ENCODE data around the gene MPDZ. TPM values are rescaled to one million over a fixed set of nuclear protein-coding genes. Genes with fewer than 3 reads are reported as not detected.

Gene MPDZ
- total and polyA plus RNA-seq, 2 of the 13 experiments (the other 11 are each of a cell fraction or from before 2014, with no cell fraction given): 12.4 to 14.7 TPM

DNA sequence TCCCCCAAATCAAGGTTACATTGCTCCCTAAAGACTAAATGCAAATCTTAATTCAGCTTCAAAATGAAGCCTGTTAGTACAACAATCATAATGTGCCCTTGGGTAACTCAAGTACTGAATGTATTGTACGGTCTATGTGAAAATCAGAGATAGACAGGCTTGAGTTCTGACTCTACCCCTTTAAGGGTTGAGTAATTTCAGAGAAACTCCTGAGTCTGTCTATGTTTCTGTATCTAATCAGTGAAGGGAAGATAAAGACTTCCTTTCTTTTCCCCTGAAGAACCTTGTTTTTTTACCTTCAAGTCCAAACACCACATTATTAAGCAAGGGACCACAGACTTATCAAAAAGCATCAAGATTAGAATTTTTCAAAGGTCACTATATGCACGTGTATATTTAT, 108.2 kb downstream of the MPDZ start (continued):
- TF ChIP-seq, protein P1, sequence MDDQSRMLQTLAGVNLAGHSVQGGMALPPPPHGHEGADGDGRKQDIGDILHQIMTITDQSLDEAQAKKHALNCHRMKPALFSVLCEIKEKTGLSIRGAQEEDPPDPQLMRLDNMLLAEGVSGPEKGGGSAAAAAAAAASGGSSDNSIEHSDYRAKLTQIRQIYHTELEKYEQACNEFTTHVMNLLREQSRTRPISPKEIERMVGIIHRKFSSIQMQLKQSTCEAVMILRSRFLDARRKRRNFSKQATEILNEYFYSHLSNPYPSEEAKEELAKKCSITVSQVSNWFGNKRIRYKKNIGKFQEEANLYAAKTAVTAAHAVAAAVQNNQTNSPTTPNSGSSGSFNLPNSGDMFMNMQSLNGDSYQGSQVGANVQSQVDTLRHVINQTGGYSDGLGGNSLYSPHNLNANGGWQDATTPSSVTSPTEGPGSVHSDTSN (CRISPR knock-in tag; IDR thresholded peaks at IDR 0.05; ENCODE audit: borderline replicate concordance): no peak
- no peak for TF ChIP-seq CENPX (CRISPR knock-in tag; IDR thresholded peaks at IDR 0.05)

DNA sequence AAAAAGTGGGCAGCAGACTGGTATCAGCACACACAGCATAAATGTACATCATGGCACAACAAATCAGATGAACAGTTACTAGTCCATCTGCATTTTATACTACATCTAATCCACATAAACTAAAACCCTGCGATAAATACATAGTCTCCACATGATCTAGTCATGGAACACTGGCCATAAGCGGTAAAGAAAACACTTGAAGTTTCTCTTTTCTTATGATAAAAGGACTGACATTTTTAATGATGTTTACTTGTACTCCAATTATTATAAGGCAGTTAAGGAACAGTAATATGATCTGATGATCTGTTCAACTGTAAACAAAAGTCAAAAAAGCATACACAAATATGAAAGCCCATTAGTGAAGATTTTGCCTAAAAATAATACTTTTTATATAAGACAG, 112.5 kb downstream of the MPDZ start:
- in situ Hi-C loops (cut with HindIII; ENCODE audit: extremely low pct_ligation_motif_present, low pct_unique_long_range_greater_than_20kb): no loop called here

DNA sequence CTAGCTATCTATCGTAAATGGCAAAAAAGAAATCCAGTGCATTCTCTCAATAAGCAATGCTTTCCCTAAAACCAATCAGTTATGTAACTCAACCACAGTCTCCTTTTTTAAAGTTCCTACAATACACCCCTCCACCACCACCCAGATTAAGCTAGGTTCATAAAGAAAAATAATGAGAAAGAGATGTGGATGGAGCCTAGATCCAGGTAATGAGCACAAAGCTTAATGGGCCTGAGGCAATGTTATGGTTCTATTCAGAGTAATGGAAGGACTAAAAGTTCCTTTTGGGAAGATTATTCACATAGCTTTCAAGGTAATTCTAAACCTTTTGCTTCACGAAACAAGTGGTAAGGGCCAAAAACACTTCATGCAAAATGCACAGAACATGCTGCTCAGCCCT, 113.5 kb downstream of the MPDZ start:
- Histone ChIP-seq H3K9ac (ENCODE audit: insufficient read depth, low read depth, low read length) (no peak overlapping the region), H3K4me3 (replicated peaks in 1 of 3; ENCODE audit: insufficient read depth in 1 of 3, low read depth in 2 of 3, low read length in 3 of 3) (no peak overlapping the region), H3K4me1 (ENCODE audit: insufficient read depth, low read length) (no peaks in the 10 kb centered on the region), H2AFZ (ENCODE audit: low read length) (no peak overlapping the region), H3K9me3 (ENCODE audit: low read length) (no peaks in the 10 kb centered on the region), H3K27me3 (ENCODE audit: control insufficient read depth in 1 of 2, insufficient read depth in 2 of 2, low read length in 2 of 2) (no peaks in the 10 kb centered on the region), H3K4me2 (ENCODE audit: low read depth, low read length) (no peak overlapping the region), H3K79me2 (ENCODE audit: insufficient read depth, low read length) (no peaks in the 10 kb centered on the region), H3K27ac (ENCODE audit: extremely low read length, insufficient read depth, low read length) (no peak overlapping the region), H4K20me1 (ENCODE audit: insufficient read depth, low read length) (no peaks in the 10 kb centered on the region), H3K36me3 (replicated peaks in 1 of 2; ENCODE audit: control insufficient read depth in 1 of 2, insufficient read depth in 2 of 2, low read length in 2 of 2) (peaks cover 1 to 3% of the 10 kb centered on the region in 2 experiments; a peak in 3 of 5 replicates)
- in situ Hi-C loops (cut with HindIII; ENCODE audit: extremely low pct_ligation_motif_present, low pct_unique_long_range_greater_than_20kb) (no loop called here), intact Hi-C loops (cut with micrococcal nuclease; ENCODE audit: unreplicated experiment) (no loop called here)
- no TSS peak for BruUV-seq (replicated peaks)
- WGBS (ENCODE audit: low lambda C conversion rate): 97% methylated on average over 2 of the region's 2 CpGs
- FAIRE-seq (no peak), DNase-seq (ENCODE audit: low spot score) (no peak), ATAC-seq (no peak)
- POLR2A ChIA-PET: no interaction called here
- CTCF ChIA-PET (ENCODE audit: low intra/inter-chr PET ratio, low total read pairs): no interaction called here
- TF ChIP-seq ZBTB42 (CRISPR knock-in tag; IDR thresholded peaks at IDR 0.05) (no peak), ZNF33B (CRISPR knock-in tag; IDR thresholded peaks at IDR 0.05) (no peak), MXD4 (CRISPR knock-in tag; IDR thresholded peaks at IDR 0.05) (no peak), ZNF557 (CRISPR knock-in tag; IDR thresholded peaks at IDR 0.05) (no peak), ARNT (IDR thresholded peaks at IDR 0.05) (no peak)
- TF ChIP-seq, protein P2, sequence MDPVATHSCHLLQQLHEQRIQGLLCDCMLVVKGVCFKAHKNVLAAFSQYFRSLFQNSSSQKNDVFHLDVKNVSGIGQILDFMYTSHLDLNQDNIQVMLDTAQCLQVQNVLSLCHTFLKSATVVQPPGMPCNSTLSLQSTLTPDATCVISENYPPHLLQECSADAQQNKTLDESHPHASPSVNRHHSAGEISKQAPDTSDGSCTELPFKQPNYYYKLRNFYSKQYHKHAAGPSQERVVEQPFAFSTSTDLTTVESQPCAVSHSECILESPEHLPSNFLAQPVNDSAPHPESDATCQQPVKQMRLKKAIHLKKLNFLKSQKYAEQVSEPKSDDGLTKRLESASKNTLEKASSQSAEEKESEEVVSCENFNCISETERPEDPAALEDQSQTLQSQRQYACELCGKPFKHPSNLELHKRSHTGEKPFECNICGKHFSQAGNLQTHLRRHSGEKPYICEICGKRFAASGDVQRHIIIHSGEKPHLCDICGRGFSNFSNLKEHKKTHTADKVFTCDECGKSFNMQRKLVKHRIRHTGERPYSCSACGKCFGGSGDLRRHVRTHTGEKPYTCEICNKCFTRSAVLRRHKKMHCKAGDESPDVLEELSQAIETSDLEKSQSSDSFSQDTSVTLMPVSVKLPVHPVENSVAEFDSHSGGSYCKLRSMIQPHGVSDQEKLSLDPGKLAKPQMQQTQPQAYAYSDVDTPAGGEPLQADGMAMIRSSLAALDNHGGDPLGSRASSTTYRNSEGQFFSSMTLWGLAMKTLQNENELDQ (CRISPR knock-in tag; IDR thresholded peaks at IDR 0.05; ENCODE audit: borderline replicate concordance): no peak

More for the DNA sequence above, 112.5 kb downstream of the MPDZ start:
- WGBS (ENCODE audit: low lambda C conversion rate): 94% methylated on average over 2 of the region's 2 CpGs
- Histone ChIP-seq H3K4me1 (ENCODE audit: insufficient read depth, low read length) (no peaks in the 10 kb centered on the region), H4K20me1 (ENCODE audit: insufficient read depth, low read length) (no peaks in the 10 kb centered on the region), H3K27me3 (ENCODE audit: control insufficient read depth in 1 of 2, insufficient read depth in 2 of 2, low read length in 2 of 2) (no peaks in the 10 kb centered on the region), H2AFZ (ENCODE audit: low read length) (no peak overlapping the region), H3K9ac (ENCODE audit: insufficient read depth, low read depth, low read length) (no peak overlapping the region), H3K9me3 (ENCODE audit: low read length) (no peaks in the 10 kb centered on the region), H3K79me2 (ENCODE audit: insufficient read depth, low read length) (no peaks in the 10 kb centered on the region), H3K4me3 (replicated peaks in 1 of 3; ENCODE audit: insufficient read depth in 1 of 3, low read depth in 2 of 3, low read length in 3 of 3) (no peak overlapping the region), H3K36me3 (replicated peaks in 1 of 2; ENCODE audit: control insufficient read depth in 1 of 2, insufficient read depth in 2 of 2, low read length in 2 of 2) (peaks cover 1 to 3% of the 10 kb centered on the region in 2 experiments; a peak in 3 of 5 replicates), H3K4me2 (ENCODE audit: low read depth, low read length) (no peak overlapping the region), H3K27ac (ENCODE audit: extremely low read length, insufficient read depth, low read length) (no peak overlapping the region)
- DNase-seq (ENCODE audit: low spot score) (no peak), FAIRE-seq (no peak), ATAC-seq (no peak)
- BruUV-seq (replicated peaks): no TSS peak
- TF ChIP-seq TBX3 (IDR thresholded peaks at IDR 0.05; ENCODE audit: borderline replicate concordance): no peak
- POLR2A ChIA-PET: no interaction called here
- CTCF ChIA-PET (ENCODE audit: low intra/inter-chr PET ratio, low total read pairs): no interaction called here
- intact Hi-C loops (cut with micrococcal nuclease; ENCODE audit: unreplicated experiment): no loop called here
